Measurements from ENCODE around the gene TRIM42. TPM values are rescaled to one million over a fixed set of nuclear protein-coding genes. Genes with fewer than 3 reads are reported as not detected.

TRIM42 gene
- total RNA-seq, 1 donor from 2014 or later = not detected

- DNase-seq (ENCODE audit: low read depth) = no peak
- TF ChIP-seq, protein P1, sequence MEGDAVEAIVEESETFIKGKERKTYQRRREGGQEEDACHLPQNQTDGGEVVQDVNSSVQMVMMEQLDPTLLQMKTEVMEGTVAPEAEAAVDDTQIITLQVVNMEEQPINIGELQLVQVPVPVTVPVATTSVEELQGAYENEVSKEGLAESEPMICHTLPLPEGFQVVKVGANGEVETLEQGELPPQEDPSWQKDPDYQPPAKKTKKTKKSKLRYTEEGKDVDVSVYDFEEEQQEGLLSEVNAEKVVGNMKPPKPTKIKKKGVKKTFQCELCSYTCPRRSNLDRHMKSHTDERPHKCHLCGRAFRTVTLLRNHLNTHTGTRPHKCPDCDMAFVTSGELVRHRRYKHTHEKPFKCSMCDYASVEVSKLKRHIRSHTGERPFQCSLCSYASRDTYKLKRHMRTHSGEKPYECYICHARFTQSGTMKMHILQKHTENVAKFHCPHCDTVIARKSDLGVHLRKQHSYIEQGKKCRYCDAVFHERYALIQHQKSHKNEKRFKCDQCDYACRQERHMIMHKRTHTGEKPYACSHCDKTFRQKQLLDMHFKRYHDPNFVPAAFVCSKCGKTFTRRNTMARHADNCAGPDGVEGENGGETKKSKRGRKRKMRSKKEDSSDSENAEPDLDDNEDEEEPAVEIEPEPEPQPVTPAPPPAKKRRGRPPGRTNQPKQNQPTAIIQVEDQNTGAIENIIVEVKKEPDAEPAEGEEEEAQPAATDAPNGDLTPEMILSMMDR (IDR thresholded peaks at IDR 0.05; ENCODE audit: insufficient read depth, low read length, poor library complexity, severe bottlenecking) = no peak
- Histone ChIP-seq H3K27me3 (ENCODE audit: control insufficient read depth, insufficient read depth, low read length) (no peaks in the 10 kb centered on the region), H3K4me3 (ENCODE audit: low read depth, low read length) (no peak overlapping the region), H3K36me3 (ENCODE audit: control insufficient read depth, insufficient read depth, low read length) (no peaks in the 10 kb centered on the region)
These were observed 45.7 kb downstream of the TRIM42 start for GRCh38 chr3:140723576-140723975.

DNA sequence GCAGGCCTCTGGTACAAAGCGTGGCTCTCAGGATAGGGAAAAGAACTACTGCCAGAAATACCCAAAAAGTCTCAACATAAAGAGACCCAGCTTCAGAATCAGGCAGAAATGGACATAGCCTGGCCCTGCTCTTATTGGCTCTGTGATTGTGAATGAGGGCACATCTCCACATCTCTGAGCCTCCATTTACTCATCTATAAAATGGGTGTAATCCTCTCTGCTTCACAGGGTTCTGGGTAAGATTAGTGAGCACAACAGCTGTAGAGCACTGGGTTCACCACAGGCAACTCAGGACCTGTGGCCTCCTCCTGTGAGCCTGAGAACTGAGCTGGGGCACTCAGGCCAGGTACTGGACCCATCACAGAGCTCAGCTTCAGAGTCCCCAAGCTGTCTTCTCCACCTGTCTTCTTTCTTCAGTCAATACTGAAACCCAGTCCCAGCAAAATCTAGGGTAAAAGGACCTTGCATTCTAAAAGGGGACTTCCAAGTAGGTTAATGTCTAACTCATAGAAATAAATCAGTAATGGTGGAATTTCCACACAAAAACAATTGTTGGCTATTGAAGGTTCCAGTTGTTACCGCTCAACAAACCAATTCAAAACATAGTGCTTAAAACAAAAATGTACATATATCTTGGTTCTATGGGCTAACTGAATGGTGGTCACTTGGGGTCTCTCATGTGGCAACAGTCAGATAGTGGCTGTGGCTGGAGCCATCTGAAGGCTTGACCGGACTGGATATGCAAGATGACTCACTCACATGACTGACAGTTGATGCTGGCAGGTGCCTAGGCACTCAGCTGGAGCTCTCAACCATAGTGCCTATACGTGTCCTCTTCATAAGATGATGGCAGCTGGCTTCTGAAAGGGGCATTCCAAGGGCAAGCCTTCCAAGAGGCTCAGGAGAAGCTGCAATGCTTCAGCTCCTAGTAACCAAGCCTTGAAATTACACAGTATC is 47.3 kb downstream of the TRIM42 start:
- Histone ChIP-seq H3K27me3 (ENCODE audit: control insufficient read depth, insufficient read depth, low read length) (no peaks in the 10 kb centered on the region), H3K4me3 (ENCODE audit: low read depth, low read length) (no peak overlapping the region), H3K36me3 (ENCODE audit: control insufficient read depth, insufficient read depth, low read length) (no peaks in the 10 kb centered on the region)
- no peak for DNase-seq (ENCODE audit: low read depth)
- TF ChIP-seq, protein P1 (IDR thresholded peaks at IDR 0.05; ENCODE audit: insufficient read depth, low read length, poor library complexity, severe bottlenecking) = no peak

DNA sequence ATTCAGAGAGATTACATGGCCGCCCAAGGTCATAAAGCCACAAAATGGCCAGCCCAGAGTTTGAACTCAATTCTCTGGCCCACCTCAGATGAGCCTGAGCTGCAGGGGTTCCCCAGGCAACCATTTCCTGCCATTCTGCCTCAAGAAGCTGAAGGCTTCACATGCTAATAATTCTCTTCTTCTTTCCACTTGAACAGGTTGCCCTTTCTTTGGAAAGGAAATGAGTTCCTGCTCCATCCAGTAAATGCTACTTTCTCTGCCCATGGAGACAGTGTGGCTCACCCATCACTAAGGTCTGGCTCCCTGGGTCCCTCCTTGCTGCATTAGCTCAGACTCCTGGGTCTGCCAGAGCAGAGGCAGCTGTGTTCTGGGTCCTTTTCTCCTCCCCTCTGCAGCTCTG is 48.2 kb downstream of the TRIM42 start:
- Histone ChIP-seq H3K27me3 (ENCODE audit: control insufficient read depth, insufficient read depth, low read length) (no peaks in the 10 kb centered on the region), H3K4me3 (ENCODE audit: low read depth, low read length) (no peak overlapping the region), H3K36me3 (ENCODE audit: control insufficient read depth, insufficient read depth, low read length) (no peaks in the 10 kb centered on the region)
- no peak for DNase-seq (ENCODE audit: low read depth)
- TF ChIP-seq, protein P1 (IDR thresholded peaks at IDR 0.05; ENCODE audit: insufficient read depth, low read length, poor library complexity, severe bottlenecking) = no peak

GRCh38 chr3:140727886-140728285 is 50.0 kb downstream of the TRIM42 start:
- TF ChIP-seq, protein P1 (IDR thresholded peaks at IDR 0.05; ENCODE audit: insufficient read depth, low read length, poor library complexity, severe bottlenecking) = no peak
- Histone ChIP-seq H3K4me3 (ENCODE audit: low read depth, low read length) (no peak overlapping the region), H3K36me3 (ENCODE audit: control insufficient read depth, insufficient read depth, low read length) (no peaks in the 10 kb centered on the region), H3K27me3 (ENCODE audit: control insufficient read depth, insufficient read depth, low read length) (no peaks in the 10 kb centered on the region)
- DNase-seq (ENCODE audit: low read depth) = peak; percentile 21

DNA sequence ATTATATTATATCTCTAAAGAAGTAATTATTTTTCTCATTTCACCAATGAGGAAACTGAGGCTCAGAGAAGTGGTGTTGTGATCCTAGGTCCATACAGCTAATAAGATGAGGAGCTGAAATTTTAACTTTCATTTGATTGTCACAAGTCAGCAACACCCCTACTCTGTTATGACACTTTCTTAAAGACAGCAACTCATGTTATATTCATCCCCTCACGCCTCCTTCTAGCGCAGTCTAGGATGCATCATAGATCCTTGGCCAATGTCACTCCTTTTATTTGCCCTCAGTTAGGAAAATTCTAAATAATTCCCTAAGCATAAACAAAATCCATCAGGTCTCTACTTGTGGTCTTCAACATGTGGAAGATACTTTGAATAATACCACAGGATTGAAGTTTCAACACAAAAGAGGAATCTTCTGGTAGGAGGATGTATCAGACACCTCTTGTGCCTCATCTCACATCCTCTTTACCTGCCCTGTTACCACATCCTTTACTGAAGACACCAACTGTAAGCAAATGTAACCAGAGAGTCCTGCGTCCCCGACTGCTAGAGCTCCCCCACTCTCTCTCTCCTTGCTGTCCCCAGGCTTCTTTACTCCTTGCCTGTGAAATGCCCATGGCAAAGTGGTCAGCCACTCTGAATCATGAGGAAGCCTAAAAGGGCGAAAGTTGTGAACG is 53.7 kb downstream of the TRIM42 start:
- no peaks in the 10 kb centered on the region for H3K27me3 ChIP-seq (ENCODE audit: control insufficient read depth, insufficient read depth, low read length)
- no peak for DNase-seq (ENCODE audit: low read depth)
- TF ChIP-seq, protein P1 (IDR thresholded peaks at IDR 0.05; ENCODE audit: insufficient read depth, low read length, poor library complexity, severe bottlenecking) = no peak
- H3K4me3 ChIP-seq (ENCODE audit: low read depth, low read length) = no peak overlapping the region
- no peaks in the 10 kb centered on the region for H3K36me3 ChIP-seq (ENCODE audit: control insufficient read depth, insufficient read depth, low read length)
